ENCODE results near the gene TRIM41.
A peak's percentile ranks its signal among the peaks of the same experiment; 100 is the strongest.

TRIM41 gene

GRCh38 chr5:181187500-181188213, 35.4 kb upstream of the TRIM41 start (continued):
- TF ChIP-seq ZSCAN30 (tag by site-specific recombination; IDR thresholded peaks at IDR 0.05) (peak; percentile 98), ZNF121 (tag by site-specific recombination; IDR thresholded peaks at IDR 0.05) (no peak; the same call in 1 of the 2 replicates), ZNF530 (tag by site-specific recombination; IDR thresholded peaks at IDR 0.05; ENCODE audit: low read depth) (no peak), HOXC10 (CRISPR knock-in tag; IDR thresholded peaks at IDR 0.05) (no peak), ZNF311 (tag by site-specific recombination; IDR thresholded peaks at IDR 0.05; ENCODE audit: borderline replicate concordance) (no peak), ZNF623 (tag by site-specific recombination; IDR thresholded peaks at IDR 0.05) (0 out of 2 replicates have a peak, but pooled peaks have one; percentile 17), ZBTB17 (tag by site-specific recombination; IDR thresholded peaks at IDR 0.05) (peak; percentile 50), ZNF174 (tag by site-specific recombination; IDR thresholded peaks at IDR 0.05) (no peak), SETDB1 (IDR thresholded peaks at IDR 0.05; ENCODE audit: insufficient read length, low read length) (no peak), ZNF248 (tag by site-specific recombination; IDR thresholded peaks at IDR 0.05) (no peak), OSR2 (tag by site-specific recombination; IDR thresholded peaks at IDR 0.05) (no peak), ZNF423 (tag by site-specific recombination; IDR thresholded peaks at IDR 0.05) (no peak), HIC1 (tag by site-specific recombination; IDR thresholded peaks at IDR 0.05) (peak; percentile 83), ZNF768 (tag by site-specific recombination; IDR thresholded peaks at IDR 0.05) (no peak), ZNF354C (tag by site-specific recombination; IDR thresholded peaks at IDR 0.05; ENCODE audit: borderline replicate concordance, low read depth) (no peak), ZBTB7A (tag by site-specific recombination; IDR thresholded peaks at IDR 0.05; ENCODE audit: low read depth) (no peak), ZNF404 (tag by site-specific recombination; IDR thresholded peaks at IDR 0.05) (no peak), ZNF658 (tag by site-specific recombination; IDR thresholded peaks at IDR 0.05) (no peak), TRIM28 (IDR thresholded peaks at IDR 0.05; ENCODE audit: borderline replicate concordance, low read length) (peak; percentile 32; the same call in 1 of the 2 replicates), ZNF76 (tag by site-specific recombination; IDR thresholded peaks at IDR 0.05; ENCODE audit: borderline replicate concordance, low read depth) (peak; percentile 55; the same call in 1 of the 2 replicates), ZNF629 (tag by site-specific recombination; IDR thresholded peaks at IDR 0.05) (peak; percentile 52), ZNF132 (tag by site-specific recombination; IDR thresholded peaks at IDR 0.05; ENCODE audit: borderline replicate concordance) (no peak), ZNF24 (tag by site-specific recombination; IDR thresholded peaks at IDR 0.05) (peak; percentile 52; the same call in 1 of the 2 replicates), REPIN1 (tag by site-specific recombination; IDR thresholded peaks at IDR 0.05; ENCODE audit: low read depth) (no peak), ZNF830 (tag by site-specific recombination; IDR thresholded peaks at IDR 0.05; ENCODE audit: low read depth) (no peak; the same call in 1 of the 2 replicates), ZNF37A (tag by site-specific recombination; IDR thresholded peaks at IDR 0.05) (no peak), ZNF626 (tag by site-specific recombination; IDR thresholded peaks at IDR 0.05) (no peak), ZNF350 (tag by site-specific recombination; IDR thresholded peaks at IDR 0.05) (no peak), ZFP41 (tag by site-specific recombination; IDR thresholded peaks at IDR 0.05; ENCODE audit: borderline replicate concordance) (no peak), ZNF488 (tag by site-specific recombination; IDR thresholded peaks at IDR 0.05) (no peak), ZFHX2 (tag by site-specific recombination; conservative IDR thresholded peaks at IDR 0.05) (peak; percentile 93), ZNF2 (tag by site-specific recombination; IDR thresholded peaks at IDR 0.05) (peak; percentile 50; the same call in 1 of the 2 replicates), MZF1 (tag by site-specific recombination; IDR thresholded peaks at IDR 0.05; ENCODE audit: borderline replicate concordance) (peak; percentile 68), ZNF707 (tag by site-specific recombination; IDR thresholded peaks at IDR 0.05) (no peak), ZNF26 (tag by site-specific recombination; IDR thresholded peaks at IDR 0.05) (no peak)
- TF ChIP-seq, protein P1, sequence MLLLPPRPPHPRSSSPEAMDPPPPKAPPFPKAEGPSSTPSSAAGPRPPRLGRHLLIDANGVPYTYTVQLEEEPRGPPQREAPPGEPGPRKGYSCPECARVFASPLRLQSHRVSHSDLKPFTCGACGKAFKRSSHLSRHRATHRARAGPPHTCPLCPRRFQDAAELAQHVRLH (tag by site-specific recombination; IDR thresholded peaks at IDR 0.05) = no peak
- TF ChIP-seq, protein P2, sequence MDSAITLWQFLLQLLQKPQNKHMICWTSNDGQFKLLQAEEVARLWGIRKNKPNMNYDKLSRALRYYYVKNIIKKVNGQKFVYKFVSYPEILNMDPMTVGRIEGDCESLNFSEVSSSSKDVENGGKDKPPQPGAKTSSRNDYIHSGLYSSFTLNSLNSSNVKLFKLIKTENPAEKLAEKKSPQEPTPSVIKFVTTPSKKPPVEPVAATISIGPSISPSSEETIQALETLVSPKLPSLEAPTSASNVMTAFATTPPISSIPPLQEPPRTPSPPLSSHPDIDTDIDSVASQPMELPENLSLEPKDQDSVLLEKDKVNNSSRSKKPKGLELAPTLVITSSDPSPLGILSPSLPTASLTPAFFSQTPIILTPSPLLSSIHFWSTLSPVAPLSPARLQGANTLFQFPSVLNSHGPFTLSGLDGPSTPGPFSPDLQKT (IDR thresholded peaks at IDR 0.05; ENCODE audit: borderline replicate concordance, low read depth, low read length) = no peak
